ENCODE results near the gene CLCN5. TPM values are rescaled to one million over a fixed set of nuclear protein-coding genes. Genes with fewer than 3 reads are reported as not detected.

The CLCN5 gene
- total RNA-seq, 1 experiment from 2014 or later: 4.9 TPM

GRCh38 chrX:50054147-50054546, 131.8 kb downstream of the CLCN5 start:
- intact Hi-C loops (cut with micrococcal nuclease): no loop called here
- Mint-ChIP-seq H3K36me3 (ENCODE audit: insufficient read depth, unreplicated experiment) (no peaks in the 10 kb centered on the region), H3K4me3 (ENCODE audit: unreplicated experiment) (no peak overlapping the region), H3K27ac (ENCODE audit: low read depth, unreplicated experiment) (no peak overlapping the region), H3K4me1 (ENCODE audit: insufficient read depth, unreplicated experiment) (no peaks in the 10 kb centered on the region), H3K27me3 (ENCODE audit: insufficient read depth, unreplicated experiment) (peaks cover 46% of the 10 kb centered on the region), H3K9me3 (ENCODE audit: unreplicated experiment) (no peaks in the 10 kb centered on the region)
- DNase-seq (ENCODE audit: unreplicated experiment): no peak
- POLR2A ChIA-PET: interaction anchor here (0.6 kb wide), 1 partner anchor 131 kb away, joined by 3 read pairs; no protein-coding TSS in a partner anchor
- CTCF ChIA-PET: no interaction called here
- TF ChIP-seq, protein P1, sequence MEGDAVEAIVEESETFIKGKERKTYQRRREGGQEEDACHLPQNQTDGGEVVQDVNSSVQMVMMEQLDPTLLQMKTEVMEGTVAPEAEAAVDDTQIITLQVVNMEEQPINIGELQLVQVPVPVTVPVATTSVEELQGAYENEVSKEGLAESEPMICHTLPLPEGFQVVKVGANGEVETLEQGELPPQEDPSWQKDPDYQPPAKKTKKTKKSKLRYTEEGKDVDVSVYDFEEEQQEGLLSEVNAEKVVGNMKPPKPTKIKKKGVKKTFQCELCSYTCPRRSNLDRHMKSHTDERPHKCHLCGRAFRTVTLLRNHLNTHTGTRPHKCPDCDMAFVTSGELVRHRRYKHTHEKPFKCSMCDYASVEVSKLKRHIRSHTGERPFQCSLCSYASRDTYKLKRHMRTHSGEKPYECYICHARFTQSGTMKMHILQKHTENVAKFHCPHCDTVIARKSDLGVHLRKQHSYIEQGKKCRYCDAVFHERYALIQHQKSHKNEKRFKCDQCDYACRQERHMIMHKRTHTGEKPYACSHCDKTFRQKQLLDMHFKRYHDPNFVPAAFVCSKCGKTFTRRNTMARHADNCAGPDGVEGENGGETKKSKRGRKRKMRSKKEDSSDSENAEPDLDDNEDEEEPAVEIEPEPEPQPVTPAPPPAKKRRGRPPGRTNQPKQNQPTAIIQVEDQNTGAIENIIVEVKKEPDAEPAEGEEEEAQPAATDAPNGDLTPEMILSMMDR (IDR thresholded peaks at IDR 0.05; ENCODE audit: unreplicated experiment): no peak
- BruUV-seq (replicated peaks): no TSS peak

DNA sequence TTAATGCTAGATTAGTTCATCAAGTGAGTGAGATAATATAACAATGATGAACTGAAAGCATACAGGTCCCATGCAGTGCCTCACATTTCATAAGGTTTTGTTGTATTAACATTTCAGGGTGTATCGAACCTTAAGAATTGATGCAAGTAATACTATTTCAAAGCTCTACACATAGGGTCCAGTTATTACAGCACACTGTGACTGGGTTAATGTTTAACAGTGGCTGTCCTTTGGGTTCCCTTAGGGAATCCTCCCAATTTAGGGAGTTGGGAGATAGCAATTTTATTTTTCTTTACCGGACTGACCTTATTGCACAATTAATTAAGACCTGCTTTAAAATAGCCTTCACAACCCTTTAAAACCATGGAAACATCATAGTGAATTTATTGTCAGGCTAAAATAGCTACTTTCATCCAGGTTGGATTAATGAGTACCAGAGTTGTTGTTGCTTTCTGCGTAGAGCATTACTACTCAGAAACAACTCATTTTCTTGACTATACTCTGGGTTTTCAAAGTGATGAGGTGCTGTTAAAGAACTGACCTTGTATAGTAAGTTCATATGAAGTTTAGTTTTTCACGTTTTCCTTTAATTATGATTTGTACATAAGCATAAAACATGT, 144.0 kb downstream of the CLCN5 start:
- no TSS peak for BruUV-seq (replicated peaks)
- ChIA-PET POLR2A (no interaction called here), CTCF (no interaction called here)
- Mint-ChIP-seq H3K4me1 (ENCODE audit: insufficient read depth, unreplicated experiment) (no peaks in the 10 kb centered on the region), H3K27ac (ENCODE audit: low read depth, unreplicated experiment) (no peak overlapping the region), H3K27me3 (ENCODE audit: insufficient read depth, unreplicated experiment) (peaks cover 28% of the 10 kb centered on the region), H3K36me3 (ENCODE audit: insufficient read depth, unreplicated experiment) (peaks cover 4% of the 10 kb centered on the region), H3K4me3 (ENCODE audit: unreplicated experiment) (no peak overlapping the region), H3K9me3 (ENCODE audit: unreplicated experiment) (no peaks in the 10 kb centered on the region)
- TF ChIP-seq, protein P1 (IDR thresholded peaks at IDR 0.05; ENCODE audit: unreplicated experiment): no peak
- intact Hi-C loops (cut with micrococcal nuclease): no loop called here
- no peak for DNase-seq (ENCODE audit: unreplicated experiment)

DNA sequence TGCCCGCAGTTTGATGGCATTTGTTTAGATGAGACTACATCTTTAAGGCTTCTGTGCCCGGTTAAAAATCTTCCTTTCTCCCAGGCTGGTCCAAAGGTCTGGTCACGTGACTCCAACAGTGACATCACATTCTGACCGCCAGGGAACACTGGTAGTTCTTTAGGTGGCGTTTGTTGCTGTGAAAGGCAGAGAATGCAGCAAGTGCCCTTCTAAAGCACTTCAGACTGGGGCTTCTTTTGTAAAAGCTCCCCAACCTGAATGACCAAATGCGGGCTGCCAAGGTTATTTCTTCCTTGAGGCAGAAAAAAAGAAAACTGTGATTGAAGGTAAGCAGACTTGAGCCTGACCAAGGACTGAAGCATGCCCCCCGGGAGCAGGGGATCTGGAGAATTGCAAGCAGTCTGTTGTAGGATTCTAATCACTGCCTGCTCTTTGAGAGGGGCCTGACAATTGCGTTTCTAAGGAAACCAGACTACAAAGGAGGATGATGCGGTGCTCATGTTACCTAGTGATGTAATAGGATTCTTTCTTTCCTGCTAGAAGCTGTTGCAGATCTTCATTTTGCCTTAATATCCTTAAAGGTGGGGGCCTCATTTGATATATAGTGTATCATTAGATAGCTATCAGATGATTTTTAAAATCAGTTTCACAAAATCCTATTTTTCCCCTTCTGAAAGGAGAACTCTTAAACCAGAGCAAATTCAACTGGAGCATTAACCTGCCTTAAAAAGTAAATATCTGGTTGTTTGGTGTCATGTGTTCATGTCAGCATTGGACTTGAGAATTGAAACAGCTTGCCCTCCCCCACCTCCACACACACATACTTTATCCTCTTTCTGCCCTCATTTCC, 145.3 kb downstream of the CLCN5 start:
- no peak for DNase-seq (ENCODE audit: unreplicated experiment)
- no peaks in the 10 kb centered on the region for H3K9me3 Mint-ChIP-seq (ENCODE audit: unreplicated experiment)
- ChIA-PET CTCF (interaction anchor here (0.6 to 1.6 kb wide), 3 partner anchors 19 to 152 kb away, joined by 3 to 4 read pairs (median 4); no protein-coding TSS in a partner anchor), POLR2A (no interaction called here)
- BruUV-seq (replicated peaks): no TSS peak
- intact Hi-C loops (cut with micrococcal nuclease): no loop called here
- TF ChIP-seq, protein P1 (IDR thresholded peaks at IDR 0.05; ENCODE audit: unreplicated experiment): no peak
- peaks cover 4% of the 10 kb centered on the region for H3K36me3 Mint-ChIP-seq (ENCODE audit: insufficient read depth, unreplicated experiment)
- H3K27me3 Mint-ChIP-seq (ENCODE audit: insufficient read depth, unreplicated experiment): peaks cover 39% of the 10 kb centered on the region
- H3K4me1 Mint-ChIP-seq (ENCODE audit: insufficient read depth, unreplicated experiment): no peaks in the 10 kb centered on the region
- no peak overlapping the region for H3K27ac Mint-ChIP-seq (ENCODE audit: low read depth, unreplicated experiment)
- no peak overlapping the region for H3K4me3 Mint-ChIP-seq (ENCODE audit: unreplicated experiment)

DNA sequence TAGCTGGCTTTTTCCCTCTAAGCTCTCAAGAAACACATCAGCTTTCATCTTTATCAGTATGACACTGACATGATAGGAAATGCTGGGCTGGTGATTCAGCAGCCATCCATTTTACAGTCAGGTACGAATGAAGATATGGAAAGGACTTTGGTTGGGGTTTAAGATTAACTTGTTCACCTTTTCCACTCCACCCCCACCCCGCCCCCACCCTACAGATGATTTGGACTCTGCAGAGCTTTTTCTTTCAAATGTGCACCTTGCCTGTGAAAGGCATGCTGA, 145.8 kb downstream of the CLCN5 start:
- intact Hi-C loops (cut with micrococcal nuclease): no loop called here
- ChIA-PET CTCF (interaction anchor here (0.6 to 1.6 kb wide), 3 partner anchors 18 to 152 kb away, joined by 3 to 4 read pairs (median 4); no protein-coding TSS in a partner anchor), POLR2A (no interaction called here)
- no peak for DNase-seq (ENCODE audit: unreplicated experiment)
- Mint-ChIP-seq H3K9me3 (ENCODE audit: unreplicated experiment) (no peaks in the 10 kb centered on the region), H3K4me3 (ENCODE audit: unreplicated experiment) (no peak overlapping the region), H3K27me3 (ENCODE audit: insufficient read depth, unreplicated experiment) (peaks cover 44% of the 10 kb centered on the region), H3K4me1 (ENCODE audit: insufficient read depth, unreplicated experiment) (no peaks in the 10 kb centered on the region), H3K27ac (ENCODE audit: low read depth, unreplicated experiment) (no peak overlapping the region), H3K36me3 (ENCODE audit: insufficient read depth, unreplicated experiment) (peaks cover 4% of the 10 kb centered on the region)
- BruUV-seq (replicated peaks): no TSS peak
- TF ChIP-seq, protein P1 (IDR thresholded peaks at IDR 0.05; ENCODE audit: unreplicated experiment): no peak

Measured in MCF 10A (cell line).